ENCODE data around the gene GJC1.

The GJC1 gene

DNA sequence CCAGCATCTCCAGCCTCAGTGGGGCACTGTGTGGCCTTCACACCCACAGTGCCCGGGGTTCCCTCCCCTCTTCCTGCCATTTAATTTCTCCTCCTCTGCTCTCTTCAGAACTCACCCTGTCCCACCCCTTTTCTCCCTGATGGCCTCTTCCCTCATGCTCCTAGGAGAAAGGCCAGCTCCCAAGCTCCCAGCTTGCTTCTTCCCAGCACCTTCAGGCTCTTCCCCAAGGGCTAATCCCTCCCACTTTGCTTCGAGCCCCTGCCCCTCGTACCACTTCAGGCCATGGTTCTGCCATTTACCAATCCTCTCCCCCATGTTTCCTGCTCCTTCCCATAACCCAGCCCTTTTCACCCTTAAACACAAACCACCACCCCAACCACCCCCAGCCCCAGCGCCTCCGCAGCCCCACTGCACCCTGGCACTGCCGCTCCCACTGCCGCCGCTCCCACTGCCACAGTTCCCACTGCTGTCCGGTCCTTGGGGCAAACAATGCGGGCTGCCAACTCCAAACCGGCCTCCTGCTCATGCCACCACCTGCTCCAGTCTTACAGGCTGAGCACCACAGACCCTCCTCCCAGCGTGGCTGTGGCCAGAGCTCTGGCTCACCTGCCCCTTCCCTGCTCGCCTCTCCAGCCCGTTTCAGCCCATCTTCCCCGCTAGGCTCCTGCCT is 42.7 kb downstream of the GJC1 start:
- DNase-seq (ENCODE audit: low read depth in 2 of 2) = no peak
- TF ChIP-seq, protein P1, sequence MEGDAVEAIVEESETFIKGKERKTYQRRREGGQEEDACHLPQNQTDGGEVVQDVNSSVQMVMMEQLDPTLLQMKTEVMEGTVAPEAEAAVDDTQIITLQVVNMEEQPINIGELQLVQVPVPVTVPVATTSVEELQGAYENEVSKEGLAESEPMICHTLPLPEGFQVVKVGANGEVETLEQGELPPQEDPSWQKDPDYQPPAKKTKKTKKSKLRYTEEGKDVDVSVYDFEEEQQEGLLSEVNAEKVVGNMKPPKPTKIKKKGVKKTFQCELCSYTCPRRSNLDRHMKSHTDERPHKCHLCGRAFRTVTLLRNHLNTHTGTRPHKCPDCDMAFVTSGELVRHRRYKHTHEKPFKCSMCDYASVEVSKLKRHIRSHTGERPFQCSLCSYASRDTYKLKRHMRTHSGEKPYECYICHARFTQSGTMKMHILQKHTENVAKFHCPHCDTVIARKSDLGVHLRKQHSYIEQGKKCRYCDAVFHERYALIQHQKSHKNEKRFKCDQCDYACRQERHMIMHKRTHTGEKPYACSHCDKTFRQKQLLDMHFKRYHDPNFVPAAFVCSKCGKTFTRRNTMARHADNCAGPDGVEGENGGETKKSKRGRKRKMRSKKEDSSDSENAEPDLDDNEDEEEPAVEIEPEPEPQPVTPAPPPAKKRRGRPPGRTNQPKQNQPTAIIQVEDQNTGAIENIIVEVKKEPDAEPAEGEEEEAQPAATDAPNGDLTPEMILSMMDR (IDR thresholded peaks at IDR 0.05; ENCODE audit: low read depth, low read length) = no peak

DNA sequence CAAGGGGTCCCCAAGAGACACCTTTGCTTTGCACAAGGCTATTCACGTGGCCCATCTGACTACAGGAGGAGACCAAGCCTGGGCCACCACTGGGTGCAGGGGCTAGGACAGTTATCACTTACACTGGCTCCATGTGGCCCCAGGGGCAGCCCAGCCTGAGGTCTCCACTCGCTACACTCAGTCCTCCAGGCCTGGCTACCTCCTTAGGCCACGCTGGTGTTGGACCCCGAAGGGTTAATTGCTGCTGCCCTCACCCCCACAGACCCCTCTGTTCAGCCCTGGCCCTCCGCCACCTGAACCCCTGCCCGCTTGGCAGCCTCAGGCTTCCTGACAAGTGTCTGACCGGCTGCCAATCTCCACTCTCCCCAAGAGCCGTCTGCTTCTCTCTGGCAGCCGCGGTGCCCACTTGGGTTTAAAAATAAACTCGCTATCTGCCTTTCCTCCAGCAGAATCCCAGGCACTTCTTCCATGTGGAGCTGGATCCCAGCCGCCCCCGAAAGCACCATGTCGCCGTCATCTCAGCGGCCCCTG is 43.5 kb downstream of the GJC1 start:
- H3K4me3 ChIP-seq (replicated peaks in 1 of 2; ENCODE audit: low read depth in 2 of 2, low read length in 2 of 2) = no peak overlapping the region
- TF ChIP-seq, protein P1 (IDR thresholded peaks at IDR 0.05; ENCODE audit: low read depth, low read length) = no peak
- DNase-seq (ENCODE audit: low read depth in 2 of 2) = no peak

More for the DNA sequence above, 42.7 kb downstream of the GJC1 start:
- no peak overlapping the region for H3K4me3 ChIP-seq (replicated peaks in 1 of 2; ENCODE audit: low read depth in 2 of 2, low read length in 2 of 2)

DNA sequence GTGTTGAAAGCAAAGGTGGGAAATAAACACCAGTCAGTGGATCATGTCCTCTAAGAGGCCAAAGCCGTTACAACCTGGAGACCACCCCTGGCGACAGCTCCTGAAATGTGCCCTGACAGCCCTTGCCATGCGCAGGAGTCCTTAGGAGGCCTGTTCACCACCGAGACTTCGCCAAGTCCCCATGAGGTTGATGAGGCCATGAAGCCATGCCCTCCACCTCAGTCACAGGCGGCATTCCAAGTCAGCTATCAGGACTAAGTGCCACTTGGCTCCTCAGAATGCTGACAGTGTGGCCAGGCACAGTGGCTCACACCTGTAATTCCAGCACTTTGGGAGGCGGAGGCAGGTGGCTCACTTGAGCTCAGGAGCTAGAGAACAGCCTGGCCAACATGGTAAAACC is 44.2 kb downstream of the GJC1 start:
- TF ChIP-seq, protein P1 (IDR thresholded peaks at IDR 0.05; ENCODE audit: low read depth, low read length) = no peak
- no peak overlapping the region for H3K4me3 ChIP-seq (replicated peaks in 1 of 2; ENCODE audit: low read depth in 2 of 2, low read length in 2 of 2)
- DNase-seq (ENCODE audit: low read depth in 2 of 2) = no peak

DNA sequence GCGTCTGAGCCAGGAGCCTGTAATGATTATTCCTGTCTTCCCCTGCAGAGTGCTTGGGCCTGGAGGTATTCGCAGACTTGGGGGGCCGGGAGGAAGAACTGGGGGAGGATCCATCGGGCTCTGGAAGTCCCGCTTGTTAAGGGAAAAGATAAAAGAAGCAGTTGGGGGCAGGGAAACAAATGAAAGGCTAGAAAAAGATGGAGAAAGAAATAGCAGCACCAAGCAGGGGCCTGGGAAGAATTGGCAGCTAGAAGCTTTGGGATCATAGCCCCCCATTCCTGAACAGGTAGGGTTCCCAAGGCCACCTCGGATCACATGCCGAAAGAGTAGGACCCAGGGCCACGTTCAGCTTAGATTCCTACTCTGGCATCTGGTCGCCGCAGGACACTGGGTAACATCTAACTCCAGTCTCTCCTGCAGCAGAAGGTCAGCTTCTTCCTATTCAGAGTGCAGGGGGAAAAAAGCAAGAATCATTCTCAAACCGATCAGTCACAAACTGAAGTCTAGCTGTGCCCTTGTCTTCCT is 47.7 kb downstream of the GJC1 start:
- no peak for DNase-seq (ENCODE audit: low read depth in 2 of 2)
- no peak overlapping the region for H3K4me3 ChIP-seq (replicated peaks in 1 of 2; ENCODE audit: low read depth in 2 of 2, low read length in 2 of 2)
- TF ChIP-seq, protein P1 (IDR thresholded peaks at IDR 0.05; ENCODE audit: low read depth, low read length) = no peak

DNA sequence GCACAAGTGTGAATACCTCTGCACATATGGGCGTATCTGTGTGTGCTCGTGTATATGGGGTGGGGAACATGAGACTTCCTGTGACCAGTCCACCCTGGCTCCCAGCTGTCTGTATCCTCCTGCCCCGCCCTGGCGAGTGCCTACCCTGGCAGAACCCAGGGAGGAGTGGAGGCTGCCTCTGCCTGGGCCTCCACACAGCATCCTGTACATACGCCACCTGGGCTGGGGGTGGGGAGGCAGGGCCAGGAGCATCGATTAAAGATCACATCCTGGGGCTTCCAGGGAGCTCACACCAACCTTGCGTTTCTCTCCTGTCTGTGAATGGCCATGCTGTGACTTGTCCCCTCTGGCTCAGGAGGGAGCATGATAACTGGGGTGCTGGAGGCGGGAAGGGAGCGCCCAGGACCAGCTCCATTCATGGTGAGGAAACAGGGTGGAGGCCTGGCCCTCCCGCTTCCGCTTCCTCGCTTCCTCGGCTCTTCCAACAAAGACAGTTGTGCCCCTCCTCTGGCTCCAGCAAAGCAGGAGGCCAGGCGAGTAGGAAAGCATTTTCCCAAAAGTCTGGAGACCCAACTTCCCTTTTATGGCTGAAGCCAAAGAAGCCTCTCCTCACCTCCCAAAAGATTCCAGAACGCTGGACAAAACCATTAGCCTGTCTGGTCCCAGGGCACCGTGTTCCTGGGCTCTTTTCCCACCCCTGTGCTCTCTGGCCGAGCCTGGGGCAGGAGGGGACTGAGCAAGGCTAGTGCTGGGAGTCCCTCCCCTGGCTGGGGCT is 48.3 kb downstream of the GJC1 start:
- DNase-seq (ENCODE audit: low read depth in 2 of 2) = peak in 1 of 2 donors; percentile 18
- no peak overlapping the region for H3K4me3 ChIP-seq (replicated peaks in 1 of 2; ENCODE audit: low read depth in 2 of 2, low read length in 2 of 2)
- TF ChIP-seq, protein P1 (IDR thresholded peaks at IDR 0.05; ENCODE audit: low read depth, low read length) = no peak

DNA sequence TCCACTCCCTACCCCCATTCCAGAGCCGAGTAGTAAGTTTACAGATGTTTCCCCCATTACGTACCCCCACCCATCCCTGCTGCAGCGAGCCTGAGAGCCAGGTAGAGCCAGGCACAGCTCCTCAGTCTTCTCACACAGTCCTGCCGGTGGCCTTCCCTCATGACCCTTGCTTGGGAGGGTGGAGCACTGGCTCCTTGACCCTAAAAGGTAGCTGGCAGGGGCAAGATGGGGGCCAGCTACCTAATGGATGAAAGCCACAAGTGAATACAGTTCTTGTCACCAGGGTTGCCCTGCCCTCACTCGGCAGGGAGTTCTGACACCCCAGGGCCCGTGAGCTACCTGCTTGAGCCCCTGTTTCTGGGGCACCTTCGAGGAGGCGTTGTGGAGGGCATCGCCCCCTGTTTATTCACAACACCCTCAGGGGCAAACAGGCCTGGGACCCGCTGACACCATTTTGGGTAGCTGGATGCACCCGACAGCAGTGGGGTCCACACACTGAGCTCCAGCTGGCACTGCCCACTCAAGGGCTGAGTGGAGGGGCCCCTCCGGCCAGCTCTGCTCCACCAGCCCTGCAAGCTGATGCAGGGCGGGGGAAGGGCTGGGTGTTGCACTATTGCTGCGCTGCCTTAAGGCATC is 49.1 kb downstream of the GJC1 start:
- no peak for DNase-seq (ENCODE audit: low read depth in 2 of 2)
- no peak overlapping the region for H3K4me3 ChIP-seq (replicated peaks in 1 of 2; ENCODE audit: low read depth in 2 of 2, low read length in 2 of 2)
- TF ChIP-seq, protein P1 (IDR thresholded peaks at IDR 0.05; ENCODE audit: low read depth, low read length) = no peak
